GM06990 (cell line): ENCODE results near the gene SLC24A5.

Experiments used
- DNase-seq: peaks from one replicate; pipeline ENCODE4 v3.0.0-alpha.2; 2011; ENCODE audit not compliant: insufficient read length; ENCODE audit errors: extremely low read depth
- H3K27me3 ChIP-seq: replicated peaks from 2 replicates; pipeline ENCODE4 v1.6.0; 2011; ENCODE audit warnings: low read length; ENCODE audit not compliant: control insufficient read depth, insufficient read depth
- H3K36me3 ChIP-seq: 2 replicates; pipeline ENCODE4 v1.5.1; 2011; ENCODE audit warnings: low read length; ENCODE audit not compliant: control insufficient read depth, insufficient read depth
- H3K4me3 ChIP-seq: replicated peaks from 2 replicates; pipeline ENCODE4 v1.5.1; 2011; ENCODE audit warnings: low read depth, mild to moderate bottlenecking, control low read depth, low read length
- CTCF ChIP-seq: IDR thresholded peaks from 2 replicates; pipeline ENCODE4 v1.5.1; 2011; ENCODE audit warnings: low read length, control low read depth, mild to moderate bottlenecking, inconsistent platforms; ENCODE audit not compliant: insufficient read depth, poor library complexity, severe bottlenecking

SLC24A5 gene

DNA sequence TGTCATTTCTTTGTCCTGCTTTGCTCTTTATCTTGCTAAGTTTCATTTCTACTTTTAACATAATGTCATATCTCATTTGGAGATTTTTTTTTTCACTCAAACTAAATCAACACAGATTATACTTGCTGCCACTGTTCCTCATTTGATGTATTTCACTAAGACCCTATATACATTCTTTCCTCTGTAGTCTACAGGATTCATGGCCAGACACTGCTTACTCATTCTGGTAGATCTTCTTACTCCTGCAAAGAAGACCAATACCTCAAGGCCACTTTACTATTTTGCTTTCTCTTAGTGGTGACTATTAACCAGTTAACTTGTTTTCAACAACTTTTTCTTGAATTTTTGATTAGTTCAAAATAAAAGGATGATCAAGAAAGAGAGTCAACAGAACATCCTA is 26.6 kb downstream of the SLC24A5 start:
- Histone ChIP-seq H3K4me3 (no peak overlapping the region), H3K36me3 (peaks cover 1% of the 10 kb centered on the region), H3K27me3 (no peaks in the 10 kb centered on the region)
- TF ChIP-seq CTCF, result no peak
- DNase-seq, result no peak

GRCh38 chr15:48149858-48150257 is 29.1 kb downstream of the SLC24A5 start:
- no peaks in the 10 kb centered on the region for H3K27me3 ChIP-seq
- TF ChIP-seq CTCF, result no peak
- DNase-seq, result no peak
- H3K4me3 ChIP-seq, result no peak overlapping the region
- H3K36me3 ChIP-seq, result peaks cover 1% of the 10 kb centered on the region

DNA sequence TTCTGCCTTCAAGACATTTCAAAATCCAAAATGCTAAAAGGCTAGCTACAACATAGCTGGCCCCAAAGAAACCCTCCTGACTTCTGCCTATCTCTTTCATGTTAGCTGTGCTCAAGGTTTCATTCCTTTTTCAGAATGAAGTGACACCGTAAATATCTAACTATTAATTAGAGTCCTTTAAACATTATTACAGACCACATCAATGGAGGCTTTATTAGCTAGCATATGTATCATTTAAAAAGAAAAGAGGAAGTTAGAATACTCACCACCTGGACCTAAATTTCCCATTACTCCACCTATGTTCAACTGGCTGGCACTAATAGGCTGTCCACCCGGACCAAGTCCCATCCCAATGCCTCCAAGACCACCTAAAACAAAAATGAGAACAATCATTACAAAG is 32.7 kb downstream of the SLC24A5 start:
- no peak for DNase-seq
- H3K36me3 ChIP-seq, result peaks cover 1% of the 10 kb centered on the region
- no peaks in the 10 kb centered on the region for H3K27me3 ChIP-seq
- no peak for TF ChIP-seq CTCF
- no peak overlapping the region for H3K4me3 ChIP-seq

GRCh38 chr15:48168616-48169015 is 47.8 kb downstream of the SLC24A5 start:
- no peak for TF ChIP-seq CTCF
- Histone ChIP-seq H3K27me3 (no peaks in the 10 kb centered on the region), H3K36me3 (no peaks in the 10 kb centered on the region), H3K4me3 (no peak overlapping the region)
- DNase-seq, result no peak

GRCh38 chr15:48170981-48171380 is 50.2 kb downstream of the SLC24A5 start:
- DNase-seq, result no peak
- Histone ChIP-seq H3K36me3 (no peaks in the 10 kb centered on the region), H3K27me3 (no peaks in the 10 kb centered on the region), H3K4me3 (no peak overlapping the region)
- no peak for TF ChIP-seq CTCF

DNA sequence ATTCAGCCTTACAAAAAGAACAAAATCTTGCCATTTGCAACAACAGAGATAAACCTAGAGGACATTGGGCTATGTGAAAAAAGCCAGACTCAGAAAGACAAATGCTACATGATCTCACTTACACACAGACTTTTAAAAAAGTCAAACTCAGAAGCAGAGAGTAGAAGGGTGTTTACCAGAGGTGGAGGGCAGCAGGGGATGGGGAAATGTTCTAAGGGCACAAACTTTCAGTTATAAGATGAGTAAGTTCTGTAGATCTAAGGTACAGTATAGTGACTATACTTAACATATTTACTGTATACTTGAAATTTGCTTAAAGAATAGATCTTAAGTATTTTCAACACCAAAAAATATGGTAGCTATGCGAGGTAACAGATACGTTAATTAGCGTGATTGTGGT is 54.3 kb downstream of the SLC24A5 start:
- DNase-seq, result no peak
- TF ChIP-seq CTCF, result no peak
- Histone ChIP-seq H3K27me3 (no peaks in the 10 kb centered on the region), H3K4me3 (no peak overlapping the region), H3K36me3 (no peaks in the 10 kb centered on the region)
